ENCODE measurements around the gene LILRB4. TPM values are rescaled to one million over a fixed set of nuclear protein-coding genes. Genes with fewer than 3 reads are reported as not detected.
"Not testable (repeated sequence)": the region's sequence is repeated elsewhere in the genome, so short reads cannot be mapped to it uniquely, and the experiment has no call there.

LILRB4 gene
- total and polyA plus RNA-seq, 10 donors = 11.2 to 40.3 (median 24.8) TPM

GRCh38 chr19:54708781-54709180 is 46.0 kb downstream of the LILRB4 start:
- intact Hi-C loops (cut with DNase I; ENCODE audit: low total_unique reads) = no loop called here
- H3K27ac ChIP-seq = no peak overlapping the region
- H3K36me3 ChIP-seq = no peaks in the 10 kb centered on the region
- TF ChIP-seq CTCF (IDR thresholded peaks at IDR 0.05 in 8 of 11, conservative IDR thresholded peaks at IDR 0.05 in 3 of 11) (no peak), POLR2A (IDR thresholded peaks at IDR 0.05) (no peak), POLR2AphosphoS5 (IDR thresholded peaks at IDR 0.05) (no peak)
- H3K9me3 ChIP-seq = no peaks in the 10 kb centered on the region
- 87 to 100% (median 90%) methylated on average over 2 to 7 of the region's 7 CpGs for WGBS, 5 donors
- peaks cover 0 to 19% (median 0%) of the 10 kb centered on the region in 7 donors for H3K27me3 ChIP-seq (replicated peaks in 1 of 7)
- H3K4me3 ChIP-seq = no peak overlapping the region
- peaks cover 0 to 23% (median 3%) of the 10 kb centered on the region in 6 donors for H3K4me1 ChIP-seq
- DNase-seq = no peak

- peaks cover 0 to 23% (median 3%) of the 10 kb centered on the region in 6 donors for H3K4me1 ChIP-seq
- 67 to 78% (median 77%) methylated on average over 15 to 18 of the region's 18 CpGs for WGBS, 5 donors
- intact Hi-C loops (cut with DNase I; ENCODE audit: low total_unique reads) = no loop called here
- no peak for DNase-seq
- H3K27ac ChIP-seq = no peak overlapping the region
- no peaks in the 10 kb centered on the region for H3K9me3 ChIP-seq
- no peaks in the 10 kb centered on the region for H3K36me3 ChIP-seq
- no peak overlapping the region for H3K4me3 ChIP-seq
- H3K27me3 ChIP-seq (replicated peaks in 1 of 7) = peaks cover 0 to 19% (median 0%) of the 10 kb centered on the region in 7 donors
- no peak for TF ChIP-seq POLR2A (IDR thresholded peaks at IDR 0.05)
- no peak for TF ChIP-seq POLR2AphosphoS5 (IDR thresholded peaks at IDR 0.05)
- no peak for TF ChIP-seq CTCF (IDR thresholded peaks at IDR 0.05 in 8 of 11, conservative IDR thresholded peaks at IDR 0.05 in 3 of 11)
These were observed 46.6 kb downstream of the LILRB4 start for GRCh38 chr19:54709212-54709948.

- intact Hi-C loops (cut with DNase I; ENCODE audit: low total_unique reads); H3K27ac ChIP-seq; H3K4me3 ChIP-seq; DNase-seq; H3K36me3 ChIP-seq; H3K9me3 ChIP-seq: not testable (repeated sequence)
- H3K4me1 ChIP-seq = peaks cover 0 to 23% (median 3%) of the 10 kb centered on the region in 6 donors
- H3K27me3 ChIP-seq (replicated peaks in 1 of 7) = peaks cover 0 to 19% (median 0%) of the 10 kb centered on the region in 7 donors
- WGBS, 5 donors = 60 to 85% (median 70%) methylated on average over 5 to 11 of the region's 13 CpGs
These were observed 47.2 kb downstream of the LILRB4 start for GRCh38 chr19:54709956-54710355.

Small RNAs within 50 kb of the gene (microRNA-seq; reads per million reads assigned to microRNA genes)
- gene MIR8061 = 0 reads per million in 3 donors

Small RNAs within 50 kb of the gene (small RNA-seq; reads per million reads assigned to genes)
- gene AC245036.3 = 0 reads per million in 4 donors
- 0 reads per million in 4 donors for gene AC245128.2
- gene MIR8061 = 0 reads per million in 4 donors

Other genes starting within 250 kb of the LILRB4 start
- 1 to 10 TPM in 5 of 7 donors, under 1 TPM in 2; 0.97 to 2.9 (median 1.2) TPM for gene TTYH1, start 247.5 kb upstream of the LILRB4 start, total RNA-seq
- 1 to 10 TPM; 1.1 to 3.5 (median 1.2) TPM for gene TTYH1, start 247.5 kb upstream of the LILRB4 start, polyA plus RNA-seq
- gene LENG8, start 213.8 kb upstream of the LILRB4 start, total RNA-seq = 100 to 1,000 TPM; 123 to 280 (median 183) TPM
- 100 to 1,000 TPM in 2 of 3 donors, 10 to 100 TPM in 1; 69.2 to 293 (median 110) TPM for gene LENG8, start 213.8 kb upstream of the LILRB4 start, polyA plus RNA-seq
- 1 to 10 TPM; 4.4 to 8.3 (median 6.2) TPM for gene LENG9, start 199.2 kb upstream of the LILRB4 start, total RNA-seq
- 1 to 10 TPM; 1.7 to 4.3 (median 3.5) TPM for gene LENG9, start 199.2 kb upstream of the LILRB4 start, polyA plus RNA-seq
- gene CDC42EP5, start 189.7 kb upstream of the LILRB4 start, total RNA-seq = 10 to 100 TPM in 4 of 7 donors, 1 to 10 TPM in 3; 6.6 to 16.1 (median 13.4) TPM
- gene CDC42EP5, start 189.7 kb upstream of the LILRB4 start, polyA plus RNA-seq = 10 to 100 TPM in 2 of 3 donors, 1 to 10 TPM in 1; 9.7 to 15.9 (median 12.8) TPM
- 1 to 10 TPM in 3 of 7 donors, under 1 TPM in 1, not detected in 3; 0.97 to 4.9 (median 3.3) TPM for gene LAIR2, start 160.2 kb upstream of the LILRB4 start, total RNA-seq
- gene LAIR2, start 160.2 kb upstream of the LILRB4 start, polyA plus RNA-seq = 1 to 10 TPM in 1 of 3 donors, under 1 TPM in 1, not detected in 1; 0.28 to 3.5 TPM
- gene LILRA2, start 89.2 kb upstream of the LILRB4 start, total RNA-seq = 10 to 100 TPM; 39.2 to 77.8 (median 54.0) TPM
- gene LILRA2, start 89.2 kb upstream of the LILRB4 start, polyA plus RNA-seq = 10 to 100 TPM in 2 of 3 donors, 1 to 10 TPM in 1; 7.2 to 28.2 (median 12.6) TPM
- gene LILRA1, start 69.4 kb upstream of the LILRB4 start, total RNA-seq = 10 to 100 TPM; 34.4 to 65.0 (median 37.2) TPM
- 10 to 100 TPM in 1 of 3 donors, 1 to 10 TPM in 2; 3.4 to 17.2 (median 8.0) TPM for gene LILRA1, start 69.4 kb upstream of the LILRB4 start, polyA plus RNA-seq
- 100 to 1,000 TPM in 6 of 7 donors, 10 to 100 TPM in 1; 66.2 to 249 (median 166) TPM for gene LILRB1, start 32.5 kb upstream of the LILRB4 start, total RNA-seq
- gene LILRB1, start 32.5 kb upstream of the LILRB4 start, polyA plus RNA-seq = 10 to 100 TPM; 23.5 to 56.4 (median 43.0) TPM
- not detected for gene KIR3DL3, start 61.5 kb downstream of the LILRB4 start, total RNA-seq
- gene KIR3DL3, start 61.5 kb downstream of the LILRB4 start, polyA plus RNA-seq = not detected
- 1 to 10 TPM in 5 of 7 donors, under 1 TPM in 1, not detected in 1; 0.46 to 3.5 (median 1.6) TPM for gene KIR2DL3, start 75.5 kb downstream of the LILRB4 start, total RNA-seq
- under 1 TPM; 0.07 to 0.15 (median 0.10) TPM for gene KIR2DL3, start 75.5 kb downstream of the LILRB4 start, polyA plus RNA-seq
- 1 to 10 TPM in 3 of 7 donors, under 1 TPM in 3, not detected in 1; 0.51 to 6.6 (median 1.0) TPM for gene KIR2DL1, start 106.8 kb downstream of the LILRB4 start, total RNA-seq
- under 1 TPM; 0.13 to 0.29 (median 0.20) TPM for gene KIR2DL1, start 106.8 kb downstream of the LILRB4 start, polyA plus RNA-seq
- gene KIR2DL4, start 140.6 kb downstream of the LILRB4 start, total RNA-seq = 1 to 10 TPM; 1.5 to 6.6 (median 3.7) TPM
- gene KIR2DL4, start 140.6 kb downstream of the LILRB4 start, polyA plus RNA-seq = 1 to 10 TPM in 1 of 3 donors, under 1 TPM in 2; 0.63 to 1.6 (median 0.65) TPM
- 1 to 10 TPM in 1 of 7 donors, under 1 TPM in 5, not detected in 1; 0.69 to 6.3 (median 0.90) TPM for gene KIR3DL1, start 153.5 kb downstream of the LILRB4 start, total RNA-seq
- under 1 TPM; 0.07 to 0.13 (median 0.12) TPM for gene KIR3DL1, start 153.5 kb downstream of the LILRB4 start, polyA plus RNA-seq
- 1 to 10 TPM in 5 of 7 donors, under 1 TPM in 2; 0.66 to 2.2 (median 1.0) TPM for gene KIR2DS4, start 169.7 kb downstream of the LILRB4 start, total RNA-seq
- gene KIR2DS4, start 169.7 kb downstream of the LILRB4 start, polyA plus RNA-seq = under 1 TPM in 2 of 3 donors, not detected in 1; 0.39 to 0.48 TPM
- 1 to 10 TPM in 5 of 7 donors, under 1 TPM in 2; 0.39 to 2.7 (median 1.0) TPM for gene KIR3DL2, start 187.5 kb downstream of the LILRB4 start, total RNA-seq
- gene KIR3DL2, start 187.5 kb downstream of the LILRB4 start, polyA plus RNA-seq = under 1 TPM; 0.13 to 0.59 (median 0.19) TPM
- 10 to 100 TPM; 17.4 to 86.3 (median 32.8) TPM for gene FCAR, start 211.2 kb downstream of the LILRB4 start, total RNA-seq
- gene FCAR, start 211.2 kb downstream of the LILRB4 start, polyA plus RNA-seq = 1 to 10 TPM in 2 of 3 donors, under 1 TPM in 1; 0.59 to 3.7 (median 1.1) TPM
- 10 to 100 TPM in 5 of 7 donors, 1 to 10 TPM in 2; 8.2 to 16.7 (median 11.8) TPM for gene NCR1, start 243.2 kb downstream of the LILRB4 start, total RNA-seq
- gene NCR1, start 243.2 kb downstream of the LILRB4 start, polyA plus RNA-seq = 1 to 10 TPM in 1 of 3 donors, under 1 TPM in 2; 0.33 to 1.3 (median 0.50) TPM

Data from spleen (tissue), 11 donors.